K562 (cell line): Measurements from ENCODE around the gene RARRES1. TPM values are rescaled to one million over a fixed set of nuclear protein-coding genes. Genes with fewer than 3 reads are reported as not detected.

Source experiments
- AFF4 ChIP-seq: sonication (generic); formaldehyde crosslinking; IDR thresholded peaks from 2 replicates; pipeline ENCODE4 v1.8.0; 2023; ENCODE audit warnings: mild to moderate bottlenecking, missing genetic modification reagents
- BCL6 ChIP-seq: fragments of 250-450 bp; sonication (Bioruptor Pico); IDR thresholded peaks from 2 replicates; pipeline ENCODE4 v1.4.0; 2020
- DEAF1 ChIP-seq: fragments of 450-650 bp; formaldehyde crosslinking; IDR thresholded peaks from 2 replicates; pipeline ENCODE4 v1.4.0; 2020; ENCODE audit warnings: mild to moderate bottlenecking, moderate library complexity
- DIDO1 ChIP-seq: fragments of 450-650 bp; IDR thresholded peaks from 2 replicates; pipeline ENCODE4 v1.6.1; 2016; ENCODE audit warnings: low read depth, missing biosample characterization, missing genetic modification characterization
- FOSL1 ChIP-seq: fragments of 200-800 bp; sonication (Bioruptor generic); conservative IDR thresholded peaks from 2 replicates; pipeline ENCODE4 v1.6.1; 2016; ENCODE audit warnings: missing genetic modification characterization, missing compliant biosample characterization
- ID3 ChIP-seq, 2 experiments: fragments of 250-450 bp in 1 of 2; fragments of 450-650 bp in 1 of 2; sonication (Bioruptor Pico) in 1 of 2; IDR thresholded peaks; 2 replicates each; pipeline versions ENCODE4 v1.6.1 to v1.8.0; 2016 to 2021; ENCODE audit warnings: mild to moderate bottlenecking in 2 of 2, moderate library complexity in 2 of 2, missing compliant biosample characterization in 1 of 2, missing genetic modification characterization in 1 of 2
- KAT2B ChIP-seq: IDR thresholded peaks from one replicate; pipeline ENCODE4 v1.6.1; 2012; ENCODE audit warnings: low read depth, mild to moderate bottlenecking, control low read depth, inconsistent platforms, low read length, moderate library complexity
- KDM5B ChIP-seq: fragments of 200-600 bp; sonication (generic); IDR thresholded peaks from 2 replicates; pipeline ENCODE4 v1.6.1; 2012; ENCODE audit warnings: low read depth, mild to moderate bottlenecking, moderate library complexity, low read length, control low read depth, inconsistent platforms; ENCODE audit not compliant: insufficient replicate concordance
- MYBL2 ChIP-seq, 2 experiments: fragments of 450-650 bp in 1 of 2; sonication (generic) in 1 of 2; formaldehyde crosslinking in 1 of 2; IDR thresholded peaks; 2 replicates each; pipeline versions ENCODE4 v1.6.1 to v1.8.1; 2017 to 2022; ENCODE audit warnings: borderline replicate concordance in 1 of 2, inconsistent platforms in 1 of 2, low read depth in 1 of 2, mild to moderate bottlenecking in 1 of 2, missing genetic modification reagents in 1 of 2, moderate library complexity in 1 of 2
- NCOA4 ChIP-seq: fragments of 450-650 bp; IDR thresholded peaks from 2 replicates; pipeline ENCODE4 v1.6.1; 2018; ENCODE audit warnings: mild to moderate bottlenecking; ENCODE audit not compliant: partially characterized antibody
- NKRF ChIP-seq: fragments of 450-650 bp; IDR thresholded peaks from 2 replicates; pipeline ENCODE4 v1.6.1; 2016; ENCODE audit warnings: borderline replicate concordance
- PHF8 ChIP-seq: fragments of 200-600 bp; sonication (generic); IDR thresholded peaks from 2 replicates; pipeline ENCODE4 v1.6.1; 2012; ENCODE audit warnings: mixed run types, mild to moderate bottlenecking, inconsistent platforms, low read length, moderate library complexity, borderline replicate concordance
- SIRT6 ChIP-seq: IDR thresholded peaks from one replicate; pipeline ENCODE4 v1.6.1; 2012; ENCODE audit warnings: low read depth, mild to moderate bottlenecking, control low read depth, inconsistent platforms, low read length, moderate library complexity
- SMAD2 ChIP-seq: fragments of 150-350 bp; IDR thresholded peaks from 2 replicates; pipeline ENCODE4 v1.6.1; 2014; ENCODE audit warnings: low read depth, mild to moderate bottlenecking, low read length
- SRSF1 ChIP-seq: fragments of 200-400 bp; formaldehyde crosslinking; IDR thresholded peaks from 2 replicates; pipeline ENCODE4 v1.6.1; 2017; ENCODE audit warnings: mild to moderate bottlenecking, low read depth, low read length, moderate library complexity
- TCFL5 ChIP-seq: fragments of 250-450 bp; sonication (Bioruptor Pico); conservative IDR thresholded peaks from 2 replicates; pipeline ENCODE4 v1.6.1; 2021; ENCODE audit warnings: mild to moderate bottlenecking, moderate library complexity, matching md5 sums
- ZBTB12 ChIP-seq: fragments of 250-450 bp; sonication (Bioruptor Pico); IDR thresholded peaks from 2 replicates; pipeline ENCODE4 v1.4.0; 2020
- ZKSCAN1 ChIP-seq: fragments of 150-350 bp; IDR thresholded peaks from 2 replicates; pipeline ENCODE4 v1.6.1; 2016; ENCODE audit warnings: low read depth, low read length
- polyA plus RNA-seq, 8 experiments: library from polyadenylated mRNA; depleted of rRNA in 4 of 8; stranded (reverse) in 5 of 8; unstranded in 3 of 8; fragments of >200 nt; fragmentation: Nextera tagmentation in 2 of 8; fragmentation: Illumina TruSeq in 1 of 8; extraction: Ambion mirVana in 2 of 8; extraction: Trizol in 1 of 8; gene quantifications; 2 replicates each; pipeline versions ENCODE4 v1.2.1 to v1.2.3, GENCODE V29; 2011 to 2014; ENCODE audit warnings: inconsistent platforms in 1 of 8, missing spikeins in 1 of 8
- total RNA-seq, 7 experiments: library from RNA; depleted of rRNA in 6 of 7; stranded (reverse); fragments of >200 nt in 6 of 7; fragmentation: Illumina TruSeq in 2 of 7; extraction: Trizol in 2 of 7; gene quantifications; 2 replicates each; pipeline versions ENCODE4 v1.2.1 to v1.2.3, GENCODE V29; 2011 to 2021; ENCODE audit warnings: low replicate concordance in 1 of 7

Gene RARRES1
- total and polyA plus RNA-seq, 9 of the 15 experiments (the other 6 are each of a cell fraction or from before 2014, with no cell fraction given) = not detected

- no peak for TF ChIP-seq AFF4
- TF ChIP-seq ID3 (CRISPR knock-in tag; IDR thresholded peaks at IDR 0.05) = no peak
- TF ChIP-seq ID3 (tag; IDR thresholded peaks at IDR 0.05) = no peak
- TF ChIP-seq NCOA4 = no peak
- TF ChIP-seq ZKSCAN1 = no peak
- no peak for TF ChIP-seq DIDO1 (tag)
- no peak for TF ChIP-seq ZBTB12 (CRISPR knock-in tag)
- no peak for TF ChIP-seq TCFL5 (CRISPR knock-in tag)
- TF ChIP-seq KDM5B = no peak
- peak; percentile 92 for TF ChIP-seq FOSL1
- no peak for TF ChIP-seq SMAD2
- TF ChIP-seq NKRF = no peak
- TF ChIP-seq DEAF1 (CRISPR knock-in tag) = no peak
- peak; percentile 74 for TF ChIP-seq MYBL2 (IDR thresholded peaks at IDR 0.05; ENCODE audit: low read depth)
- no peak for TF ChIP-seq MYBL2 (CRISPR knock-in tag; IDR thresholded peaks at IDR 0.05; ENCODE audit: borderline replicate concordance)
- TF ChIP-seq PHF8 = no peak
- no peak for TF ChIP-seq SRSF1
- no peak for TF ChIP-seq KAT2B
- TF ChIP-seq SIRT6 = no peak
- TF ChIP-seq BCL6 = no peak
These were observed 52.7 kb downstream of the RARRES1 start (continued) for GRCh38 chr3:158679547-158680000.
